ENCODE measurements around the gene SKIC3. TPM values are rescaled to one million over a fixed set of nuclear protein-coding genes. Genes with fewer than 3 reads are reported as not detected.

Gene SKIC3
- total RNA-seq, 1 donor from 2014 or later = 86.1 TPM

GRCh38 chr5:95533106-95533505 is 21.7 kb downstream of the SKIC3 start:
- H3K4me1 Mint-ChIP-seq (ENCODE audit: low read depth) = no peaks in the 10 kb centered on the region
- no peaks in the 10 kb centered on the region for H3K27me3 Mint-ChIP-seq
- no peak overlapping the region for H3K27ac Mint-ChIP-seq
- H3K36me3 Mint-ChIP-seq (ENCODE audit: insufficient read depth) = peaks cover 20% of the 10 kb centered on the region
- no peak overlapping the region for H3K4me3 Mint-ChIP-seq (ENCODE audit: low read depth)
- DNase-seq (ENCODE audit: low spot score, unreplicated experiment) = no peak
- no peaks in the 10 kb centered on the region for H3K9me3 Mint-ChIP-seq (ENCODE audit: low read depth)
- TF ChIP-seq CTCF (IDR thresholded peaks at IDR 0.05; ENCODE audit: unreplicated experiment) = no peak

- Mint-ChIP-seq H3K27me3 (no peaks in the 10 kb centered on the region), H3K4me1 (ENCODE audit: low read depth) (no peaks in the 10 kb centered on the region), H3K4me3 (ENCODE audit: low read depth) (no peak overlapping the region), H3K27ac (no peak overlapping the region), H3K36me3 (ENCODE audit: insufficient read depth) (peaks cover 21% of the 10 kb centered on the region), H3K9me3 (ENCODE audit: low read depth) (no peaks in the 10 kb centered on the region)
- no peak for TF ChIP-seq CTCF (IDR thresholded peaks at IDR 0.05; ENCODE audit: unreplicated experiment)
- no peak for DNase-seq (ENCODE audit: low spot score, unreplicated experiment)
These were observed 22.4 kb downstream of the SKIC3 start for GRCh38 chr5:95532415-95532814.

- no peak for DNase-seq (ENCODE audit: low spot score, unreplicated experiment)
- no peaks in the 10 kb centered on the region for H3K27me3 Mint-ChIP-seq
- TF ChIP-seq CTCF (IDR thresholded peaks at IDR 0.05; ENCODE audit: unreplicated experiment) = no peak
- H3K4me3 Mint-ChIP-seq (ENCODE audit: low read depth) = no peak overlapping the region
- no peaks in the 10 kb centered on the region for H3K4me1 Mint-ChIP-seq (ENCODE audit: low read depth)
- no peak overlapping the region for H3K27ac Mint-ChIP-seq
- H3K9me3 Mint-ChIP-seq (ENCODE audit: low read depth) = no peaks in the 10 kb centered on the region
- peaks cover 22% of the 10 kb centered on the region for H3K36me3 Mint-ChIP-seq (ENCODE audit: insufficient read depth)
These were observed 23.3 kb downstream of the SKIC3 start for GRCh38 chr5:95531491-95531890.

GRCh38 chr5:95530416-95530815 is 24.4 kb downstream of the SKIC3 start:
- H3K4me1 Mint-ChIP-seq (ENCODE audit: low read depth) = no peaks in the 10 kb centered on the region
- no peaks in the 10 kb centered on the region for H3K9me3 Mint-ChIP-seq (ENCODE audit: low read depth)
- peaks cover 24% of the 10 kb centered on the region for H3K36me3 Mint-ChIP-seq (ENCODE audit: insufficient read depth)
- no peak for DNase-seq (ENCODE audit: low spot score, unreplicated experiment)
- H3K27me3 Mint-ChIP-seq = no peaks in the 10 kb centered on the region
- no peak overlapping the region for H3K4me3 Mint-ChIP-seq (ENCODE audit: low read depth)
- TF ChIP-seq CTCF (IDR thresholded peaks at IDR 0.05; ENCODE audit: unreplicated experiment) = no peak
- H3K27ac Mint-ChIP-seq = no peak overlapping the region

- H3K4me3 Mint-ChIP-seq (ENCODE audit: low read depth) = no peak overlapping the region
- H3K27ac Mint-ChIP-seq = no peak overlapping the region
- no peaks in the 10 kb centered on the region for H3K9me3 Mint-ChIP-seq (ENCODE audit: low read depth)
- H3K27me3 Mint-ChIP-seq = no peaks in the 10 kb centered on the region
- H3K4me1 Mint-ChIP-seq (ENCODE audit: low read depth) = no peaks in the 10 kb centered on the region
- peaks cover 18% of the 10 kb centered on the region for H3K36me3 Mint-ChIP-seq (ENCODE audit: insufficient read depth)
- TF ChIP-seq CTCF (IDR thresholded peaks at IDR 0.05; ENCODE audit: unreplicated experiment) = no peak
- no peak for DNase-seq (ENCODE audit: low spot score, unreplicated experiment)
These were observed 26.2 kb downstream of the SKIC3 start for GRCh38 chr5:95528565-95528964.
